Measurements from ENCODE around the gene GBP4. TPM values are rescaled to one million over a fixed set of nuclear protein-coding genes. Genes with fewer than 3 reads are reported as not detected.

GBP4 gene
- total RNA-seq, 1 donor from 2014 or later, result 0.89 TPM

GRCh38 chr1:89199525-89200031 is 836 bp upstream of the GBP4 start:
- H3K36me3 Mint-ChIP-seq, result no peaks in the 10 kb centered on the region
- no peak for DNase-seq (ENCODE audit: extremely low spot score, unreplicated experiment)
- no peaks in the 10 kb centered on the region for H3K9me3 Mint-ChIP-seq
- no peak overlapping the region for H3K27ac Mint-ChIP-seq
- no peak overlapping the region for H3K4me3 Mint-ChIP-seq
- H3K4me1 Mint-ChIP-seq (ENCODE audit: unreplicated experiment), result peaks cover 15% of the 10 kb centered on the region
- TF ChIP-seq, protein P1, sequence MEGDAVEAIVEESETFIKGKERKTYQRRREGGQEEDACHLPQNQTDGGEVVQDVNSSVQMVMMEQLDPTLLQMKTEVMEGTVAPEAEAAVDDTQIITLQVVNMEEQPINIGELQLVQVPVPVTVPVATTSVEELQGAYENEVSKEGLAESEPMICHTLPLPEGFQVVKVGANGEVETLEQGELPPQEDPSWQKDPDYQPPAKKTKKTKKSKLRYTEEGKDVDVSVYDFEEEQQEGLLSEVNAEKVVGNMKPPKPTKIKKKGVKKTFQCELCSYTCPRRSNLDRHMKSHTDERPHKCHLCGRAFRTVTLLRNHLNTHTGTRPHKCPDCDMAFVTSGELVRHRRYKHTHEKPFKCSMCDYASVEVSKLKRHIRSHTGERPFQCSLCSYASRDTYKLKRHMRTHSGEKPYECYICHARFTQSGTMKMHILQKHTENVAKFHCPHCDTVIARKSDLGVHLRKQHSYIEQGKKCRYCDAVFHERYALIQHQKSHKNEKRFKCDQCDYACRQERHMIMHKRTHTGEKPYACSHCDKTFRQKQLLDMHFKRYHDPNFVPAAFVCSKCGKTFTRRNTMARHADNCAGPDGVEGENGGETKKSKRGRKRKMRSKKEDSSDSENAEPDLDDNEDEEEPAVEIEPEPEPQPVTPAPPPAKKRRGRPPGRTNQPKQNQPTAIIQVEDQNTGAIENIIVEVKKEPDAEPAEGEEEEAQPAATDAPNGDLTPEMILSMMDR (conservative IDR thresholded peaks at IDR 0.05), result no peak
- H3K27me3 Mint-ChIP-seq, result peaks cover 6% of the 10 kb centered on the region

- DNase-seq (ENCODE audit: extremely low spot score, unreplicated experiment), result no peak
- TF ChIP-seq, protein P1 (conservative IDR thresholded peaks at IDR 0.05), result no peak
- Mint-ChIP-seq H3K36me3 (no peaks in the 10 kb centered on the region), H3K4me1 (ENCODE audit: unreplicated experiment) (peaks cover 15% of the 10 kb centered on the region), H3K27me3 (peaks cover 6% of the 10 kb centered on the region), H3K4me3 (peak overlapping the region; percentile 38), H3K9me3 (no peaks in the 10 kb centered on the region), H3K27ac (no peak overlapping the region)
Observed at GRCh38 chr1:89198081-89198480, 661 bp downstream of the GBP4 start.

DNA sequence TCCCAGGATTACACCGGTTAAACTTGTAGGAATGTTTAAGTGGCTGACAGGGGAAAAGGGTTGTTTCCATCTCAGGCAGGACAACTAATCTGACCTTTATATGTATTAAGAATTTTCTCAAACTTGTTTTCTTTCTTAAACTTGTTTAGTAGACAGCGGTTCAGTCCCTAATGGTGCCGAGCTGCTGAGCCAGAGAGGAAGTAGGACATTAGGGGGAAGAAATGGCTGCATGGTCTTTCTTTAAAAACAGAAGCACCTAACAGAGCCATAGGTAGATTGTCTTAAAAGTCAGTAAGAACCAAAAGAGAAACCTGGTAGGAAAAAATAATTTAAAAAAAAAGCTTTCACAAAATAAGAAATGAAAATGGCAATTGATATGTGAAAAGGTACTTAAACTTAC is 3.3 kb downstream of the GBP4 start:
- TF ChIP-seq, protein P1 (conservative IDR thresholded peaks at IDR 0.05), result no peak
- Mint-ChIP-seq H3K9me3 (no peaks in the 10 kb centered on the region), H3K4me1 (ENCODE audit: unreplicated experiment) (peaks cover 4% of the 10 kb centered on the region), H3K27ac (no peak overlapping the region), H3K27me3 (peaks cover 6% of the 10 kb centered on the region), H3K36me3 (no peaks in the 10 kb centered on the region), H3K4me3 (no peak overlapping the region)
- DNase-seq (ENCODE audit: extremely low spot score, unreplicated experiment), result no peak

DNA sequence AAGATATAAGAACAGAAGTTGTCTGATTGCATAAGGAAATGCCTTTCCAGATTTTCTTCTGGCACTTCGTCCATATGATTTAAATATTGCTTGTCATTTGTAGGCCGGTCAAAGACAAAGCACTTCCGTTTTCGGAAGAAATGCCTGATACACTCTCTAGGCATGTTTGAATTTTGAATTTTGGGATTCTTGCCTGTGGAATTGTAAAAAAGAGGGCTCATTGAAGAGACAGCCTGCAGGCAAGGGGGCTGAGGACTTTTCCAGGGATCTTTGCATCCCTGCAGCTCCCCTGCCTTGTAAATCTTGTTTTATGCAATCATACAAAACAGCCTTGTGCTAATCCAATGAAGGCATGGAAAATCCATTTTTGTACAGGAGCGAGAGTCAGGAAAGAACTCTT is 7.4 kb downstream of the GBP4 start:
- TF ChIP-seq, protein P1 (conservative IDR thresholded peaks at IDR 0.05), result no peak
- Mint-ChIP-seq H3K4me1 (ENCODE audit: unreplicated experiment) (no peaks in the 10 kb centered on the region), H3K9me3 (no peaks in the 10 kb centered on the region), H3K4me3 (no peak overlapping the region), H3K27ac (no peak overlapping the region), H3K36me3 (no peaks in the 10 kb centered on the region), H3K27me3 (peaks cover 3% of the 10 kb centered on the region)
- no peak for DNase-seq (ENCODE audit: extremely low spot score, unreplicated experiment)

DNA sequence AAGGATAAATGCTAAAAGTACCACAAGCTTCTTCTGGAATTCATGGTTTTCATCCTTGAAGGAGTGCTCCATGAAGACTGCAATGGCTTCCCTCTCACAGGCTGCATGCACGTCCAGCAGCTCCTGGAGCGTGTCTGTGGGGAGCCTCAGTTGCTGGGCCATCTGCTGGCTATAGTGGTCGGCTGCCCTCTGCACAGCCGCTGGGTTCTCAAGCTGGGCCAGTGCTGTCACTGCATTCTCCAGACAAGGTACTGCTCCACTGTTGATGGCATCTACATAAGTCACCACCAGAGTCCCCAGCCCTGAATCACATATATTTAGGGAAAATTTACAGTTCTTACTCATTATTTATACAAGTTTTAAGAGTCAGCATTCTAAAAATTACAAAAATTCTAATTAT is 8.7 kb downstream of the GBP4 start:
- TF ChIP-seq, protein P1 (conservative IDR thresholded peaks at IDR 0.05), result no peak
- peaks cover 3% of the 10 kb centered on the region for H3K27me3 Mint-ChIP-seq
- no peak for DNase-seq (ENCODE audit: extremely low spot score, unreplicated experiment)
- H3K4me3 Mint-ChIP-seq, result no peak overlapping the region
- no peaks in the 10 kb centered on the region for H3K9me3 Mint-ChIP-seq
- H3K4me1 Mint-ChIP-seq (ENCODE audit: unreplicated experiment), result no peaks in the 10 kb centered on the region
- H3K27ac Mint-ChIP-seq, result no peak overlapping the region
- H3K36me3 Mint-ChIP-seq, result no peaks in the 10 kb centered on the region

DNA sequence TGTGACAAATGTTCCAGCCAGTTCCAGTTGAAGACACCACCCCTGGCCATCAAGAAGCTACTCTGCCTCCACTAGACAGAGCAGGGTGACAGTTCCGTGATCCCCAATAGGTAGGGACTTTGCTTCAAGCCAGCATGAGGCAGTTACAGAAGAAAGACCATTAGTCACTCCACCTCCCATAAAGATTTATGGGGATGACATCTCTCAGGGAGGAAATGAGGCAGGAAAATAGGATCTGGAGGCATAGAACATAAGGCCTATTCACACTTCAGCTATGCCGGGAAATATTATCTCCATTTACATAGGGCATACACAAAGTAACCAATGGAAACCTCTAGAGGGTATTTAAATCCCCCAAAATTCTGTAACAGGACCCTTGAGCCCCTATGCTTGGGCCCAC is 19.4 kb downstream of the GBP4 start:
- Mint-ChIP-seq H3K9me3 (peaks cover 2% of the 10 kb centered on the region), H3K27ac (no peak overlapping the region), H3K27me3 (no peaks in the 10 kb centered on the region), H3K4me3 (no peak overlapping the region), H3K4me1 (ENCODE audit: unreplicated experiment) (no peaks in the 10 kb centered on the region), H3K36me3 (no peaks in the 10 kb centered on the region)
- DNase-seq (ENCODE audit: extremely low spot score, unreplicated experiment), result no peak
- TF ChIP-seq, protein P1 (conservative IDR thresholded peaks at IDR 0.05), result no peak

Data from type B pancreatic cell (in vitro differentiated cells).